SK-N-SH treated with all-trans-retinoic acid at 6 μM for 48 hours (cell line): Measurements from ENCODE around the gene TMEM200B.

Experiments
- ARNTL ChIP-seq: fragments of 450-650 bp; formaldehyde crosslinking; IDR thresholded peaks from 2 replicates; pipeline ENCODE4 v1.5.0; 2020; ENCODE audit warnings: low read depth, mild to moderate bottlenecking, moderate library complexity, borderline replicate concordance
- CSDC2 ChIP-seq: fragments of 250-450 bp; sonication (Bioruptor Pico); IDR thresholded peaks from 2 replicates; pipeline ENCODE4 v1.5.0; 2020; ENCODE audit warnings: mild to moderate bottlenecking, moderate library complexity
- ESRRG ChIP-seq: fragments of 250-450 bp; sonication (Bioruptor Pico); IDR thresholded peaks from 2 replicates; pipeline ENCODE4 v1.6.1; 2021; ENCODE audit warnings: mild to moderate bottlenecking
- RARB ChIP-seq: fragments of 250-450 bp; sonication (Bioruptor Pico); IDR thresholded peaks from 2 replicates; pipeline ENCODE4 v1.8.0; 2021; ENCODE audit warnings: mild to moderate bottlenecking, moderate library complexity
- SNAI2 ChIP-seq: fragments of 250-450 bp; sonication (Bioruptor Pico); IDR thresholded peaks from 2 replicates; pipeline ENCODE4 v1.5.0; 2020; ENCODE audit warnings: mild to moderate bottlenecking, moderate library complexity
- ZC3H10 ChIP-seq: fragments of 250-450 bp; sonication (Bioruptor Pico); IDR thresholded peaks from 2 replicates; pipeline ENCODE4 v1.5.1; 2021; ENCODE audit warnings: mild to moderate bottlenecking, moderate library complexity
- ZFP3 ChIP-seq: fragments of 250-450 bp; sonication (Bioruptor Pico); IDR thresholded peaks from 2 replicates; pipeline ENCODE4 v1.5.0; 2020; ENCODE audit warnings: mild to moderate bottlenecking, moderate library complexity
- ZFP30 ChIP-seq: fragments of 450-650 bp; formaldehyde crosslinking; IDR thresholded peaks from 2 replicates; pipeline ENCODE4 v1.5.0; 2022; ENCODE audit warnings: mild to moderate bottlenecking, moderate library complexity
- ZNF565 ChIP-seq: fragments of 450-650 bp; formaldehyde crosslinking; conservative IDR thresholded peaks from 2 replicates; pipeline ENCODE4 v1.5.0; 2020; ENCODE audit warnings: low read depth, mild to moderate bottlenecking, moderate library complexity
- ZNF8 ChIP-seq: fragments of 450-650 bp; formaldehyde crosslinking; IDR thresholded peaks from 2 replicates; pipeline ENCODE4 v1.5.0; 2020; ENCODE audit warnings: mild to moderate bottlenecking, moderate library complexity
- TF ChIP-seq, protein P1 (sequence below): fragments of 250-450 bp; sonication (Bioruptor Pico); IDR thresholded peaks from 2 replicates; pipeline ENCODE4 v1.5.1; 2020; ENCODE audit warnings: low read depth, mild to moderate bottlenecking, moderate library complexity
- TF ChIP-seq, protein P2 (sequence below): fragments of 250-450 bp; sonication (Bioruptor Pico); IDR thresholded peaks from 2 replicates; pipeline ENCODE4 v1.8.0; 2021; ENCODE audit warnings: low read depth, mild to moderate bottlenecking, moderate library complexity, borderline replicate concordance
- TF ChIP-seq, protein P3 (sequence below): fragments of 250-450 bp; sonication (Bioruptor Pico); IDR thresholded peaks from 2 replicates; pipeline ENCODE4 v1.8.0; 2020; ENCODE audit warnings: mild to moderate bottlenecking, moderate library complexity, borderline replicate concordance

DNA sequence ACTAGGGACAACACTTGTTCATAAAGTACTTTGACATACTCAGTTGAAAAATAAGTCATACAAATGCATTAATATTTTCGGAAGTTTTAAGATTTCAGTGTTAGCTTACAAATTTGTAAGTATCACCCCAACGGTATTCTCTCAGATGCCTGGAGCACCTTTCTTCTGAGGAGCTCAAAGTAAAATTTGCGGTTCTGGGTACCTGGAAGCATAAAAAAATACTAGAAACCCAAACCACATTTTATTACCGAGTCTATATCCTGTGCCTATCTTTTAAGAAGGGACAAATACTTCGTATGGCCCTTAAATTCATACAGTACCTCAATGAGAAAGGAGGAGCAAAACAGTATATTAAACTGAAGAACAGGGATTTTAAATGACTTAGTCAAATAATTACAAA is 47.8 kb upstream of the TMEM200B start:
- TF ChIP-seq ZFP3 (CRISPR knock-in tag) (no peak), ESRRG (CRISPR knock-in tag) (no peak), SNAI2 (no peak), ARNTL (CRISPR knock-in tag) (no peak), ZNF565 (CRISPR knock-in tag) (no peak), RARB (no peak), ZNF8 (CRISPR knock-in tag) (no peak), CSDC2 (CRISPR knock-in tag) (no peak), ZFP30 (no peak), ZC3H10 (no peak)
- TF ChIP-seq, protein P1, sequence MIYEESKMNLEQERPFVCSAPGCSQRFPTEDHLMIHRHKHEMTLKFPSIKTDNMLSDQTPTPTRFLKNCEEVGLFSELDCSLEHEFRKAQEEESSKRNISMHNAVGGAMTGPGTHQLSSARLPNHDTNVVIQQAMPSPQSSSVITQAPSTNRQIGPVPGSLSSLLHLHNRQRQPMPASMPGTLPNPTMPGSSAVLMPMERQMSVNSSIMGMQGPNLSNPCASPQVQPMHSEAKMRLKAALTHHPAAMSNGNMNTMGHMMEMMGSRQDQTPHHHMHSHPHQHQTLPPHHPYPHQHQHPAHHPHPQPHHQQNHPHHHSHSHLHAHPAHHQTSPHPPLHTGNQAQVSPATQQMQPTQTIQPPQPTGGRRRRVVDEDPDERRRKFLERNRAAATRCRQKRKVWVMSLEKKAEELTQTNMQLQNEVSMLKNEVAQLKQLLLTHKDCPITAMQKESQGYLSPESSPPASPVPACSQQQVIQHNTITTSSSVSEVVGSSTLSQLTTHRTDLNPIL, result no peak
- TF ChIP-seq, protein P2, sequence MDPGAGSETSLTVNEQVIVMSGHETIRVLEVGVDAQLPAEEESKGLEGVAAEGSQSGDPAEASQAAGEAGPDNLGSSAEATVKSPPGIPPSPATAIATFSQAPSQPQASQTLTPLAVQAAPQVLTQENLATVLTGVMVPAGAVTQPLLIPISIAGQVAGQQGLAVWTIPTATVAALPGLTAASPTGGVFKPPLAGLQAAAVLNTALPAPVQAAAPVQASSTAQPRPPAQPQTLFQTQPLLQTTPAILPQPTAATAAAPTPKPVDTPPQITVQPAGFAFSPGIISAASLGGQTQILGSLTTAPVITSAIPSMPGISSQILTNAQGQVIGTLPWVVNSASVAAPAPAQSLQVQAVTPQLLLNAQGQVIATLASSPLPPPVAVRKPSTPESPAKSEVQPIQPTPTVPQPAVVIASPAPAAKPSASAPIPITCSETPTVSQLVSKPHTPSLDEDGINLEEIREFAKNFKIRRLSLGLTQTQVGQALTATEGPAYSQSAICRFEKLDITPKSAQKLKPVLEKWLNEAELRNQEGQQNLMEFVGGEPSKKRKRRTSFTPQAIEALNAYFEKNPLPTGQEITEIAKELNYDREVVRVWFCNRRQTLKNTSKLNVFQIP (CRISPR knock-in tag), result no peak
- TF ChIP-seq, protein P3, sequence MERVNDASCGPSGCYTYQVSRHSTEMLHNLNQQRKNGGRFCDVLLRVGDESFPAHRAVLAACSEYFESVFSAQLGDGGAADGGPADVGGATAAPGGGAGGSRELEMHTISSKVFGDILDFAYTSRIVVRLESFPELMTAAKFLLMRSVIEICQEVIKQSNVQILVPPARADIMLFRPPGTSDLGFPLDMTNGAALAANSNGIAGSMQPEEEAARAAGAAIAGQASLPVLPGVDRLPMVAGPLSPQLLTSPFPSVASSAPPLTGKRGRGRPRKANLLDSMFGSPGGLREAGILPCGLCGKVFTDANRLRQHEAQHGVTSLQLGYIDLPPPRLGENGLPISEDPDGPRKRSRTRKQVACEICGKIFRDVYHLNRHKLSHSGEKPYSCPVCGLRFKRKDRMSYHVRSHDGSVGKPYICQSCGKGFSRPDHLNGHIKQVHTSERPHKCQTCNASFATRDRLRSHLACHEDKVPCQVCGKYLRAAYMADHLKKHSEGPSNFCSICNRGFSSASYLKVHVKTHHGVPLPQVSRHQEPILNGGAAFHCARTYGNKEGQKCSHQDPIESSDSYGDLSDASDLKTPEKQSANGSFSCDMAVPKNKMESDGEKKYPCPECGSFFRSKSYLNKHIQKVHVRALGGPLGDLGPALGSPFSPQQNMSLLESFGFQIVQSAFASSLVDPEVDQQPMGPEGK (CRISPR knock-in tag), result no peak
